DND-41 (cell line): ENCODE data around the gene RNF123.

Source experiments
- EZH2 ChIP-seq: IDR thresholded peaks from 3 replicates; pipeline ENCODE4 v1.6.1; 2012; ENCODE audit warnings: borderline replicate concordance, low read depth, mild to moderate bottlenecking, moderate library complexity, low read length, inconsistent platforms; ENCODE audit not compliant: severe bottlenecking
- TF ChIP-seq, protein P1 (sequence below): IDR thresholded peaks from 2 replicates; pipeline ENCODE4 v1.5.1; 2012; ENCODE audit warnings: borderline replicate concordance, low read length, moderate library complexity, mild to moderate bottlenecking; ENCODE audit not compliant: poor library complexity, severe bottlenecking; ENCODE audit errors: extremely low read depth

- TF ChIP-seq, protein P1, sequence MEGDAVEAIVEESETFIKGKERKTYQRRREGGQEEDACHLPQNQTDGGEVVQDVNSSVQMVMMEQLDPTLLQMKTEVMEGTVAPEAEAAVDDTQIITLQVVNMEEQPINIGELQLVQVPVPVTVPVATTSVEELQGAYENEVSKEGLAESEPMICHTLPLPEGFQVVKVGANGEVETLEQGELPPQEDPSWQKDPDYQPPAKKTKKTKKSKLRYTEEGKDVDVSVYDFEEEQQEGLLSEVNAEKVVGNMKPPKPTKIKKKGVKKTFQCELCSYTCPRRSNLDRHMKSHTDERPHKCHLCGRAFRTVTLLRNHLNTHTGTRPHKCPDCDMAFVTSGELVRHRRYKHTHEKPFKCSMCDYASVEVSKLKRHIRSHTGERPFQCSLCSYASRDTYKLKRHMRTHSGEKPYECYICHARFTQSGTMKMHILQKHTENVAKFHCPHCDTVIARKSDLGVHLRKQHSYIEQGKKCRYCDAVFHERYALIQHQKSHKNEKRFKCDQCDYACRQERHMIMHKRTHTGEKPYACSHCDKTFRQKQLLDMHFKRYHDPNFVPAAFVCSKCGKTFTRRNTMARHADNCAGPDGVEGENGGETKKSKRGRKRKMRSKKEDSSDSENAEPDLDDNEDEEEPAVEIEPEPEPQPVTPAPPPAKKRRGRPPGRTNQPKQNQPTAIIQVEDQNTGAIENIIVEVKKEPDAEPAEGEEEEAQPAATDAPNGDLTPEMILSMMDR: no peak
- TF ChIP-seq EZH2: no peak
Measured at GRCh38 chr3:49711489-49711888, 22.1 kb downstream of the RNF123 start.
